GM19463 (cell line): ENCODE results near the gene IQCE.
"Not testable (repeated sequence)": the region's sequence is repeated elsewhere in the genome, so short reads cannot be mapped to it uniquely, and the experiment has no call there.

Source experiments
- ATAC-seq: cut with Tn5 transposase; IDR thresholded peaks from one replicate; pipeline ENCODE4 v1.9.1; 2021; ENCODE audit warnings: mild to moderate bottlenecking, moderate library complexity; ENCODE audit not compliant: unreplicated experiment

IQCE gene

DNA sequence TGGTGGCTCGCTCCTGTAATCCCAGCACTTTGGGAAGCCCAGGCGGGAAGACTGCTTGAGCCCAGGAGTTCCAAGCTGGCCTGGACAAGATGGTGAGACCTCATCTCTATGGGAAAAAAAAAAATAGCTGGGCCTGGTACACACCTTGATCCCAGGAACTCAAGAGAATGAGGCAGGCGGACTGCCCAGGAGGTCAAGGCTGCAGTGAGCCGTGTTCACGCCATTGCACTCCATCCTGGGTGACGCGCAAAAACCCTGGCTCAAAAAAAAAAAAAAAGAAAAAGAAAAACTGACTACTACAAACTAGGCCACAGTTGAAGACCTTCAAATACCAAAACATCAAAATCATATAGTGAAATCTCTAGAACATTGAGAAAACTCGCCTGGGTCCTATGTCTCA is 7.4 kb upstream of the IQCE start:
- no peak for ATAC-seq

- ATAC-seq = no peak
Measured at GRCh38 chr7:2553108-2553507, 5.7 kb upstream of the IQCE start.

- ATAC-seq = no peak
Measured at GRCh38 chr7:2553831-2554581, 4.8 kb upstream of the IQCE start.

GRCh38 chr7:2554661-2555111 is 4.1 kb upstream of the IQCE start:
- ATAC-seq = no peak

DNA sequence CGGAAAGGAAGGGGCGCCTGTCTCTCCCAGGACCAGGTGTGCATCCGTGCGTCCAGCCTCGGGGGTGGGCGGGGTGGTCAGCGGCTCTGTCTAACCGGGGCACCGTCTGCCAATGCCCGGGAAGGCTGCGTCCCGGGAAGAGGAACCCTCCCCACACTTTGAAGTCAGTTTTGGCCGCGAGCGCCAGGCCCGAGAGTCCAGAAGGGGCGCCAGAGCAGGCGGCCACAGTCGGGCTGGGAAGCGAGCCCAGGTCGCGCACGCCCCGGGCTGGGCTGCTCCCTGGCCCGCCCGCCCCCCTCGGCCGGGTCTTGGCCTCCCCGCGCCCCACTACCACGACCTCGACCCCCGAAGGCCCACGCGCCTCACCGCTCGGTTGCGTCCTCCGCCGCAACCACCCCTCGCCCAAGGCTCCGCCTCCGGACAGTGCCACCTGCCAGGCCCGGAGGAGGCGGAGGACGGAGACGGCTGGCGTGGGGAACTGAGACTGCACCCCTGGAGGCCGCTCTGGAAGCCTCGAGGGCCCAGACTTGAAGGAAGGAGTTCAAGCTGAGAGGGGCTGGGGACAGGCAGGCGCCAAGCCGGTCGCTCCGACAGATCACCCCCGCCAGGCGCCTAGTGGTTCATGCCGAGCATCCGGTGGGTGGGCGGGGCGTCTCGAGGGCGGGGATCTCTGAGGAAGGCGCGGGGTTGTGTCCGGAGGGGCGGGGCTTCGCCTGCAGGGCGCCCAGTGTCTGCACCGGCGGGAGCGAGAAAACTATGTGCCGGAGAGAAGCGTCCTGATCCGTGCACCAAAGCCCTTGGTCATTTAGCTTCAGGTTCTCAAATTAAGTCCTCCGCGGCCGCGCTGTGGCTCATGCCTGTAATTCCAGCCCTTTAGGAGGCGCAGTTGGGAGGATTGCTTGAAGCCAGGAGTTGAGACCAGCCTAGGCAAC is 3.4 kb upstream of the IQCE start, which contains the start of gene BRAT1:
BRAT1 (minus strand) TSS at position 404 of the 932 bp plus-strand sequence. CDS start 1,093 bp downstream, outside the sequence.
- peak; percentile 71 for ATAC-seq

DNA sequence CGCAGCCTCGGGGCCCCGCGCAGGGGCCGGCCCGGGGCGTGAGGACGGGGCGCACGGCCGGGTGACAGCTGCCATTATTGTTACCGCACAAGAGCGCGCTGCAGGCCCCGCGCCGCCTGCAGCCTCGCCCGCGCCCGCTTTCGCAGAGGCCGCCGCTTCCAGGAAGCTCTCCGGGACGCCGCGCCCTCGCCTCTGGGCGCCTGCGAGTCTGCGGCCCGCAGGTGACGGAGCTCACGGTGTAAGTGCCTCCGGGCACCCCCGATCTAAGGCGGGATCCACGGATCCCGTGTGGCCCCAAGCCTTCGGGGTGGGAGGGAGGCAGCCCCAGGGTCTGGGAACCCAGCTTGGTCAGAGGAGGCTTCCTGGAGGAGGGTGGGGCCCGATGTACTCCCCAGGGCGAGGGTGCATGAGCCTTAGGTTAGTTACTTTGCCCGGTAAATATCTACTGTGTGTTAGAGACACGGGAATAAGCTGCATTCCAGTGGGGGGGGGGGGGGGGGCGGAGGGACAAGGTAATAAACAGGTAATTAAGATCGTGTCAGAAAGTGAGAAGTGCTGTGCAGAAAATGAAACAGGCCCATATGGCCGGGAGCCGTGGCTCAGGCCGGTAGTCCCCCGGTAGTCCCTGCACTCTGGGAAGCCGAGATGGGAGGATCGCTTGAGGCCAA is 638 bp downstream of the IQCE start:
- peak; percentile 7 for ATAC-seq

DNA sequence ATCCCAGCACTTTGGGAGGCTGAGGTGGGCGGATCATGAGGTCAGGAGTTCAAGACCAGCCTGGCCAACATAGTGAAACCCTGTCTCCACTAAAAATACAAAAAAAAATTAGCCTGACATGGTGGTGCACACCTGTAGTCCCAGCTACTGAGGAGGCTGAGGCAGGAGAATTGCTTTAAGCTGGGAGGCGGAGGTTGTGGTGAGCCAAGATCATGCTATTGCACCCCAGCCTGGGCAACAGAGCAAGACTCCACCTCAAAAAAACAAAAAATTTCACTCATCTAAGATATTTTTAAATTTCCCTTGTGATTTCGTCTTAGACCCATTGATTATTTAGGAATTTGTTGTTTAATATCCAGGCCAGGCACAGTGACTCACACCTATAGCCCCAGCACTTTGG is 5.2 kb downstream of the IQCE start:
- not testable (repeated sequence) for ATAC-seq

DNA sequence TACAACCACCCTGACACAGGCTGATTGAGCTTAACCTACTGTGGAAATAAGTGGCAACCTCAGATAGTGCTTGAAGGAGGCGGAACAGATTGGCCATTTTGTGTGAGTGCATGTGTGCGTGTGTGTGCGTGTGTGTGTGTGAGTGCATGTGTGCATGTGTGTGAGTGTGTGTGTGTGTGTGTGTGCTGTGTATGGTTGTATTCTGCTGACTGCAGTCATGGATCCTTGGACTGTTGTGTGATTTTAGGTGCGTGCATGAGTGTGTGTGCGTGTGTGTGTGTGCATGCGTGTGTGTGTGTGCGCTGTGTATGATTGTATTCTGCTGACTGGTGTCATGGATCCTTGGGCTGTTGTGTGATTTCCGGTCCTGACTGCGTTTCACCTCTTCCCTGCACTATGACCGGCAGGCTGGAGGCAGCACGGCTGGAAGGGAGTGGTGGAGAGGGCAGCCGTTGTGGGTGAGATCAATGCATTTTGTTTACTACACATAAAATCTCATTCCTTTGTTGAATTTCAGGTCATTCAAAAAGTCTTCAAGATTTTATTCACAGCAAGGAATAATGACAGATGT is 6.3 kb downstream of the IQCE start:
- ATAC-seq = no peak

- no peak for ATAC-seq
Measured at GRCh38 chr7:2566348-2566889, 7.6 kb downstream of the IQCE start.

- no peak for ATAC-seq
Measured at GRCh38 chr7:2566890-2567678, 8.3 kb downstream of the IQCE start.

GRCh38 chr7:2567679-2568278 is 9.0 kb downstream of the IQCE start:
- ATAC-seq = no peak

GRCh38 chr7:2568521-2569223 is 9.9 kb downstream of the IQCE start:
- no peak for ATAC-seq

GRCh38 chr7:2569421-2569820 is 10.6 kb downstream of the IQCE start:
- no peak for ATAC-seq

GRCh38 chr7:2570021-2570420 is 11.2 kb downstream of the IQCE start:
- no peak for ATAC-seq

DNA sequence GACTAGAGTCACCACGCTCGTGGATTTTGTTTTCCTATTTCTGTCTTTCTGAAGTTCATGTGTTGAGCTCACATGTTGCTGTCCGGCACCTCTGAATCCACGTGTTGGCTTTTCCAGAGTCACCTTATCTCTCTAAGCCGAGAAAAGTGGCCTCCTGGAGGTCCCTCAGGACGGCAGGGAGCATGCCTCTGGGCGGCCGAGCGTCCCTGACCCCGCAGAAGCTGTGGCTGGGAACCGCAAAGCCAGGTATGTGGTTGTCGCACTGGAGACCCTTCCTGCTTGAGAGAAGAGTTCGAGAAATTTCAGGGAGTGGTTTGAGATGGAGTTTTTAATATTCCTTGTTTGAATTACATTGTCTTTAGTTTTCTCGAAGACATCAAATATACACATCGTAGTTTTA is 12.6 kb downstream of the IQCE start:
- no peak for ATAC-seq

GRCh38 chr7:2572101-2572842 is 13.5 kb downstream of the IQCE start:
- no peak for ATAC-seq

DNA sequence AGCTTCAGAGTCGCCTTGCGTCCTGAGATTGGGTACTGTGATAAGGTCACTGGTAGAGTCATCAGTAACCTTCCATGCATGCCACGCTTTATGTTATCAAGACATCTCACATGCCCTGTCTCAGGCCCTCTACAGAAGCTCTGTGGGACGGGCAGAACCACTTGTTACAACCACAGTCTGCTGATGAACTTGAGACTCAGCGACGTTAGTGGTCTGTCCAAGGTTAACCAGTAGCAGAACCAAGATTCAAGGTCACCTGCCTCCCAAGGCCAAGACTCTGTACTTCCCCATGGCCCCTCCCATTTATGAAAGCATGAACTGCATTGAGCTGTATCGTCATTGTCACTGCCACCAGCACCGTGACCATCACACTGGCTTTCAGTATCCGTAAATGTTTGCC is 15.0 kb downstream of the IQCE start:
- ATAC-seq = no peak

GRCh38 chr7:2575046-2575732 is 16.4 kb downstream of the IQCE start:
- ATAC-seq = no peak
